ENCODE data around the gene RAD51B.
"Not testable (repeated sequence)": the region's sequence is repeated elsewhere in the genome, so short reads cannot be mapped to it uniquely, and the experiment has no call there.

The RAD51B gene

DNA sequence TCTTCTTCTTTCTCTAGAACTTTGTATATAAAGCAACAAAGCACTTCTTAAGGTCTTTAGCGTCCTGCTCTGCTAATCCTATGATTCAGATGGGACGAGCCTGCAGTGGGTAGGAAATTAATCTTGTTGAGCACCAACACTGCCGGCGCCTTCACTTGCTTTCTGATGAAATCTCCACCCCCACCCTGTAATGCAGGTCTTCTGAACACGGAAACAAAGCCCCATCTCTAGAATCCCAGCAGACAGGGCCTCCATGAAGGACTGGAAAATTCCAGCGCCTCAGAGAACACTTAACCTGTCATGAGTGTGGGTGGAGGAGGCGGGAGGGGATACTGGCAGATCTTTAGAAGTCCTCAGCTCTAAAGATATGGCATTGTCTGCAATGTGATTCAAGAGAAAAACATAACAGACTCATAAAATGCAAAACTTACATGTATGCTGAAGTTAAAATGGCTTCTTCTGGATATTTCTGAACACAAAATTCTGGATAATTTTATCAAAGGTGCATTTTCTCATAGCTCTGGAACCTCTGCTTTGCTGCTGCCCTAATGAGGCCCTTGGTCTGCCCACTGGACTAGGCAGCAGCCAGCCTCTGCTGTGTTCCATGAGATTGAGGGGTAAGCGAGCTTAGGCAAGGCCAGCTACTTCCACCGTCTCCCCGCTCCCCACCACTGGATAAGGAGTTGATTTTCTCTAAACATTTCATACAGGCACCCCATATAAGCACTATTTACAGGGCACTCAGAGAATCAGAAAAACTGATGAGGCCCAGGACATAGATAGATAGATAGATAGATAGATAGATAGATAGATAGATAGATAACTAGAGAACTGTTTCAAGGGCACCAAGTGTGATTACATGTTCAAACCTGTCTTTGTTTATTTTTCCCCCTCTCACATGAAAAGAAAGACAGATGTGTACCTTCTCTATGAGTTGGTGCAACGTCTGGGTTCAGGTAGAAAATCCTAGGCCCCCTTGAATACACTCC, 930.2 kb downstream of the RAD51B start:
- no peak for DNase-seq (ENCODE audit: low read depth)

DNA sequence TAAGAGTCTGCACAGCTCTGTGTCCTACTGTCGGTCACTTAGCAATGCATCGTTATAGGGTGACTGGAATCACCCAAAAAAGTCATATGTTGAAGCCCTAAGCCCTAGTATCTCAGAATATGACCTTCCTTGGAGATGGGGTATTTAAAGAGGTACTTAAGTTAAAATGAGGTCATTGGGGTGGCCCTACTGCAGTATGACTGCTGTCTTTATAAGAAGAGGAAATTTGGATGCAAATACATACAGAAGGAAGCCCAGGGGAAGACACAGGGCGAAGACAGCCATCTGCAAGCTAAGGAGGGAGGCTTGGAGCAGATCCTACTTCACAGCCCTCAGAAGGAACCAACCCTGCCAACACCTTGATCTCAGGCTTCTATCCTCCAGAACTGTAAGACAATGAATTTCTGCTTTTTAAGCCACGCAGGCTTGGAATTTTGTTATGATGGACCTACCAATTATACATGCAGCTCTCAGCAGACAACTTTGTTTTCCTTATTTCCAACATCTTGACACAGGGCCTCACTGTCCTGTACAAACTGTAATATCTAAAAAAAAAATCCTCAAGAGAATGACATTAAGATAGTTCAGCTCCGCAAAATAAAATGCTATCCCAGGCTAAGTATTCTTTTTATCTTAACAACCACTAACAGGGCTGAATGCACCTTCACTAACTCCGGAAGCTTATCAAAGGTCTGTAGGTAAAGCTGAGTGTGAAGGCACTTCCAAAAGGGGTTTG, 932.9 kb downstream of the RAD51B start:
- no peak for DNase-seq (ENCODE audit: low read depth)

DNA sequence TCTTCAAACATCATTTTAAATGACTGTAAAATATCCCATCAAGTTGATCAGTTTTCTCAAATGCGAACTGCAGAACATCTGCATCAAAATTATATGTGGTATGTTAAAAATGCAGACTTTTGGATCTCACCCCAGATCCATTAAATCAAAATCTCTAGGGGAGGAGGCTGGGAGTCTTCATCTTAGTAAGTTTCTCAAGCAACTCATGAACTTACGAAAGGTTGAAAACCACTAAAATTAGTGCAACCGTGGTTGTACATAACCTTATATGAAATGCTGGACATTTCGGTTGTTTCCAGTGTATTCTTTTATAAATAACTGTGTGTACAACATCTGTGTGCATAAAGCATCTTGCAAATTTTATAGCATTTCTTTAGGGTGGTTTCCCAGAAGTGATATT, 934.1 kb downstream of the RAD51B start:
- DNase-seq (ENCODE audit: low read depth), result no peak

DNA sequence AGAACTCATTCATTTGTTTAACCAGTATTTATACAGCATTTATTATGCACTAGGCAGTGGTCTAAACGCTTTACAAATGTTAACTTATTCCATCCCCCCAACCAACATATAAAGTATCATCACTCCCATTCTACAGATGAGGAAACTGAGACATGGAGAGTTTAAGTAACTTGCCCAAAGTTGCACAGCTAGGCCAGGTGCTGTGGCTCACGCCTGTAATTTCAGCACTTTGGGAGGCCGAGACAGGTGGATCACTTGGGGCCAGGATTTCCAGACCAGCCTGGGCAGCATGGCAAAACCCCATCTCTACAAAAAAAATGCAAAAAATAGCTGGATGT, 935.4 kb downstream of the RAD51B start:
- no peak for DNase-seq (ENCODE audit: low read depth)

- DNase-seq (ENCODE audit: low read depth), result no peak
These were observed 936.5 kb downstream of the RAD51B start for GRCh38 chr14:68756000-68756481.

GRCh38 chr14:68756734-68757133, 937.2 kb downstream of the RAD51B start:
- DNase-seq (ENCODE audit: low read depth), result no peak

DNA sequence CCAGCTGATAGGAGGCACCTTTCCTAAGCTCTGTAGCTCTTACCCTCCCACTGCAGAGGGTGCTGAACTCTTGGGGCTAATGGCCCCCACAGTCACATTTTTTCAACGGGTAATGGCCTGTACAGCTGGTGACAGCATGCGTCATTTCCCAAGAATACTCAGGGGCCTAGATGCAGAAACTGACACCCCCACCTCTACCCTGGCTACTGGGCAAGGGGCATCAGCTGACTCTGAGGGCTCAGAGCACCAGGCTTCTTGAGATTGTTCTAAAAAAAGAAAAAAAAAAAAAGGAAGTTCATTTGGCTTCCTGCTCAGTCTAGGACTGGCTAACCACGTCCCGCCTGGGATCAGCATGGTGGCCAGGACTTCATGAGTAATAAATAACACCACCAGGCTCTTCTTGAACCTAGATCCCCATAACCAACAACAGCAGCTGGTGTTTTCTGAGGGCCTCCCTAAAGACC, 938.1 kb downstream of the RAD51B start:
- no peak for DNase-seq (ENCODE audit: low read depth)

DNA sequence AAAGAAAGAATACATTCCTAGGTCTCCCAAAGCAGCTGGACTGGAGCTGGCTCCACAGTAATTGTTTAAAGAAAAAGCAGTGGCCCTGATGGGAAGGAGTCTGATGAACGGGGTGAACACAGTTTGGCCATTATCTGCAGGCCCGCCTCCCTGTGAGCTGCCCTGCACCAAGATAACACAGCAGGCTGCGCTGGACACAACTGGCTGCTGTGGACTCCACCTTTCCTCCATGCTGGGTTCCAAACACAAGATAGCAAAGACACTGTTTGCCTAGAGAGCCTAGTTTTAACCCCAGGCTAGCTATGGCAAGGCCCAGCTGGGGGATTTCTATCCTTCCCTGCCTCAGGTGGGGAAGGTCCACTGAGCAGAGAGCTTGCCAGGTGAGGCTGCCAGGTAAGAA, 938.7 kb downstream of the RAD51B start:
- DNase-seq (ENCODE audit: low read depth), result no peak

DNA sequence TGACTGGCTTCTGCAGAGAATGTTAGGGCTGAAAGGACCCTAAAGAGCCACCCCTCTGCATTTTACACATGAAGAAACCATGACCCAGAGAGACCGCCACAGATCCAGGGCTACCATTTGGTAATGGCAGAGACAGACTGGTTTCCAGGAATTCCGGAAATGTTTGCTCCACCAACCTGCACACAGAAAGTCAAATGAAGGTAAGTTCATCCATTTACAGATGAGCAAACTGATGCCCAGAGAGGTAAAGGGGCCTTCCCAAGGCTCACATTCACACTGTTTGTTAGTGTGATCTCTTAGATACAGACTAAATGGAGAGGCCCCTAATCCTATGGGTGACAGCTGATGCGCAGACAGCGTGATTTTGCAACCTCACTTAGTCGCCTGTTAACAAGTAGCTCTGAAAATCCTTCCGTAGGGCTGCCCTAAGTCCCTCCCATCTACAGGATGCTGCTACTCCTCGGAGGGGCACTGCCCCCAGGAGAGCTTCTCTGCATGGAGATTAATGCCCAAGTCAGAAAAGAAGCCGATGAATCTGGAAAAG, 939.5 kb downstream of the RAD51B start:
- DNase-seq (ENCODE audit: low read depth), result no peak

DNA sequence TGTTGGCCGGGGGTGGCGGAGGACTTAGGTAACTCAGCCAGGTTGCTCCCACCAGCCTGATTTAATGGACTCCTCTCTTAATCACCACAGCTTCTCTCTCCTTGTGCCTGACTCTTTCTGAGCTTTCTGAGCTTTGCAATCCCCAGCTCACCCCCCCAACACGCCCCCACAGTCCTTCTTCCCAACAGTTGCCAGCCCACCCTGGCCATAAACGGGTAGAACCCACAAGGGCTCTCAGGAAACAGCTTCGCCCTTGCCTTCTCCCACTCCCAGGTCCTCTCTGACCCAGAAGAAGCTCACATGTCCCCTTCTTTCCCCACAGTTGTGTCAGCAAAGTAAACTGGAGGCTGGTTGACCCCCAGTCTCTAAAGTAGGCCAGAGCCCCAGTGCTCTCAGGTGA, 940.4 kb downstream of the RAD51B start:
- no peak for DNase-seq (ENCODE audit: low read depth)

- no peak for DNase-seq (ENCODE audit: low read depth)
These were observed 941.2 kb downstream of the RAD51B start for GRCh38 chr14:68760761-68761160.

DNA sequence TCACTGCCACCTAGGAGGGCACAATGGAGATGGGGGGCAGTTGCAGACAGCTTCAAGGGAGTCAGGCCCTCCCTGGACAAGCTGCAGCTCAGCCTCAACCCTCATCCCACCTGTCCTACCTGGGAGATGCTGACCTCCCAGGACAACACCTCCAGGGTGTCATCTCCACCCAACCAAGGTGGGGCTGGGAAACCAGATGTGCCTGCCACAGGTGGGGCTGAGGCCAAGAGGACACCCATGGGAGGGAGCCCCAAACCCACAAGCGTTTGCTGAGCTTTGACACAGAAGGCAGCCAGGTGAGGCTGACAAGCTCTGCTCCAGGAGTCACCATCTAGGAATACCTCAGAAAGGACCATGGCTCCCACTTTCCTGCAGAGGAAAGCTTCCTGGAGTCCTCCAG, 941.8 kb downstream of the RAD51B start:
- DNase-seq (ENCODE audit: low read depth), result no peak

GRCh38 chr14:68762953-68763764, 943.6 kb downstream of the RAD51B start:
- no peak for DNase-seq (ENCODE audit: low read depth)

- DNase-seq (ENCODE audit: low read depth), result not testable (repeated sequence)
These were observed 944.3 kb downstream of the RAD51B start for GRCh38 chr14:68763843-68764242.

DNA sequence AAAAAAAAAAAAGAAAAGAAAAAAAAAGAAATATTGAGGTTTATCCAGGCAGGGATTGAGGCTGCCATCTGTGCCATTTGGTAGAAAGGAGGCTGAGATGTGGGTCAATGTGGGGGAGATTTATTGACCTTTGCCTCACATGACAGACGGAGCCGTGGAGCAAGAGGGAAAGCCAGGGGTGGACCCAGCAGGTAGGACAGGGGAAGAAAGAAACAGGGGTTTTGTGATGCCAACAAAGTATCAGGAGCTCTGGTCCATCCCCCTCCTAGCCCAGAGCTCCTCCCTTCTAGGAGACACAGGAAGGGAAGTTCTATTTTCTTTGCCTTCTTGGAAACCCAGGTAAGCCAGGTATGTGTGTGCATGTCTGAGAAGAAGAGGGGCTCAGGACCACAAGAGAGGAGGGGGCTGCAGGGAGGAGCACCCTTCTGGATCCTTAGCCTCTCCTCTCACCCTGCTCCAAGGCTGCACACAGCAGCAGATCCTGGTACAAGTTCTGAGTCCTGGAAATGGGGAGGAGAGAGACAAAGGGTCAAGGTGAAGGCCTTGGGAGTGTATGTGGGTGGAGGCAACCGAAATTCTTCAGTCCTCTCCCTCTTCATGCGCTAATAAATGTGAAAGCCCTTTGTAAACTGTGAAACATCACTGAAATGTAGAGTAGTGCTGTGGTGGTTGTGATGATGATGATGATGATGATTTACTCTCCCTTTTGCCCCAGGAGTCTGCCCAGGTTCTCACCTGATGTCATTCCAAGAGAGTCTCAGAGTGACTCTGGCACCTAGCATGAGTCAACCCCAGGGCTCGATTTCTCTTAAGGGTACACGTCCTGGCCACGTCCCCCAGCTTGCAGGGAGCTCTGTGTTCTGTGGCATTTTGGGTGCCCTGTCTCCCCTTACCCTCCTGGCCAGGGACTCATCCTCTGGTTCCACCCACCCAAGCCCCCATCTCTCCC, 947.0 kb downstream of the RAD51B start:
- DNase-seq (ENCODE audit: low read depth), result no peak

GRCh38 chr14:68767248-68767645, 947.7 kb downstream of the RAD51B start:
- DNase-seq (ENCODE audit: low read depth), result no peak

DNA sequence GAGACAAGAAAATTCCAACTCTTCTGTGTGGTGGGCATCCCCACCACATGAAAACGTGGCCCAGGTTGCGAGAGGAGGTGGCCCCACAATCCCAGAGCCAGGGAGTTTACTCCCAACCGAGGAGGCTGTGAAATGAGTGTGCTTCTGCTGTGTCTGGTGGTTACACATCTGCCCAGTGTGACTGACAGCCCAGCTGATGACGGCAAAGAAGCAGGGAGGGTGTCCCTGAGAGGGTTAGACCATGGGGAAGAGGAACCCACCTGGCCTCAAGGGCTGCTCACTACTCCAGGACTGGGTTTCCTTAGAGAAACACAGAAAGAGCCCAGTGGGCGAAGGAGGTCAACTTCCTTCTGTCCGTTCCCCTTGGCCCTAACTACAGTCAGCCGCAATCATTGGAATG, 948.7 kb downstream of the RAD51B start:
- DNase-seq (ENCODE audit: low read depth), result no peak

DNA sequence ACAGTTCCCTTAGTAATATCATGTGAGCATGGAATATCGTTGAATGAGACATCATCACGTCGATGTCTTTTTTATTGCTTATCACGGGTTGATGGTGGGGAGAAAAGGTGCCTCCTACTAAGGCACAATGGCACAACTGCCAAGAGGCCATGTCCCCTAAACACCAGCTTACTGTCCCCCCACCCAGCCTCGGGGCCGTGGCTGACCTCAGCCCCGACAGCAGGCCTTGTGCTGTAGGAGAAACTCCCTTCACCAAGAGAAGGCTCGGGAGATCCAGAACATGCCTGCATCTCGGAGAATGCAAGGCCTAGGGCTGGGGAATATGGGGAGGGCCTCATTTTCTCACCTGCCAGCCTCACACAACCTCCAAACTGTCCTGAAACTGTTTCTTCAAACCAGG, 950.5 kb downstream of the RAD51B start:
- DNase-seq (ENCODE audit: low read depth), result no peak

GRCh38 chr14:68770553-68771286, 951.1 kb downstream of the RAD51B start:
- DNase-seq (ENCODE audit: low read depth), result no peak

GRCh38 chr14:68771631-68772030, 952.1 kb downstream of the RAD51B start:
- no peak for DNase-seq (ENCODE audit: low read depth)
